ENCODE results near the gene GNAO1.

GNAO1 gene

DNA sequence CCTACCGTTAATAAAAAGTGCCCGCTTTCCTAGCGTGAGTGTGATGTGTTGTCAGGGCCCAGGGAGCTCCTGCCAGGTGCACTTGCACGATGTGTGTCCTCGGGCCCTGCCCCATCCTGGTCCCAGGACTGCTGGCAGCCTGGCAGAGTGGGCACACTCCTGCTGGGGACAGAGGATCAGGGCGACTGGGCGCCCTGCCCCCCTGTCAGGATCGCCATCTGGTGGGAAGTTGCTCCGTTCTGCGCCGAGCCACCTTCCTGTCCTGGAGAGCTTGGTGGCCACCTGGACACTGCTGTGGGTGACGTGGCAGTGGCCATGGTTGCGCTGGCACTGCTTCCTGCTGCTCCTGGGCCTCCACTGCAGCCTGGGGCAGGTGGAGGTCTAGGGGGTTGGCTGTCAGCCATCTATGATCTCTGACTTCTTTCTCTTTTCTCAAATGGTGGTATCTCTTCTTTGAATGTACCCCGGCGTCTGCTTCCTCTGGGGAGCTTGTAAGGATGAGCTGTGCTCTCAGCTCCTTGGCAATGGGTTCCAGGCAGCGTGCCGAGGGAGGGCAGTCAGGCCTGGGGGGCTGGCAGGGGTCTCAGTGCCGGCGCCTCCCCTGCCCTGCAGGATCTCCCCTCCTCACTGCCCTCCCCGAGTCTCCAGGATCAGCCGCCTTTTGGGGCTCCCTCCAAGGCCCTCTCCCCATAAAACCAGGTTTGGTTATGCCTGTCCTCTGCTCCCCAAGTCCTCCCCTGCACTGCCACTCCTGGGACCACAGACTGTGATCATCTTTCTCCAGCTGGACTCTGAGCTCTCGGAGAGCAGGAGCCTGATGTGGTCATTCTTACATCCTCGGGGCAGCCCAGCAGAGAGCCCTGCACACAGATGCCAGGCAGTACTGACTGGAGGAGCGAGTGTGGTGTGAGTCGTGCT, 157.1 kb downstream of the GNAO1 start (continued):
- no peak for TF ChIP-seq ZNF558 (tag by site-specific recombination; IDR thresholded peaks at IDR 0.05)
- TF ChIP-seq, protein P1, sequence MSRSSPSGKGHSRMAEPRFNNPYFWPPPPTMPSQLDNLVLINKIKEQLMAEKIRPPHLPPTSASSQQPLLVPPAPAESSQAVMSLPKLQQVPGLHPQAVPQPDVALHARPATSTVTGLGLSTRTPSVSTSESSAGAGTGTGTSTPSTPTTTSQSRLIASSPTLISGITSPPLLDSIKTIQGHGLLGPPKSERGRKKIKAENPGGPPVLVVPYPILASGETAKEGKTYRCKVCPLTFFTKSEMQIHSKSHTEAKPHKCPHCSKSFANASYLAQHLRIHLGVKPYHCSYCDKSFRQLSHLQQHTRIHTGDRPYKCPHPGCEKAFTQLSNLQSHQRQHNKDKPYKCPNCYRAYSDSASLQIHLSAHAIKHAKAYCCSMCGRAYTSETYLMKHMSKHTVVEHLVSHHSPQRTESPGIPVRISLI (tag by site-specific recombination; IDR thresholded peaks at IDR 0.05), result no peak
- no peak for TF ChIP-seq ZNF830 (tag by site-specific recombination; IDR thresholded peaks at IDR 0.05; ENCODE audit: low read depth)
- no peak for TF ChIP-seq ZNF560 (tag by site-specific recombination; IDR thresholded peaks at IDR 0.05; ENCODE audit: borderline replicate concordance)

DNA sequence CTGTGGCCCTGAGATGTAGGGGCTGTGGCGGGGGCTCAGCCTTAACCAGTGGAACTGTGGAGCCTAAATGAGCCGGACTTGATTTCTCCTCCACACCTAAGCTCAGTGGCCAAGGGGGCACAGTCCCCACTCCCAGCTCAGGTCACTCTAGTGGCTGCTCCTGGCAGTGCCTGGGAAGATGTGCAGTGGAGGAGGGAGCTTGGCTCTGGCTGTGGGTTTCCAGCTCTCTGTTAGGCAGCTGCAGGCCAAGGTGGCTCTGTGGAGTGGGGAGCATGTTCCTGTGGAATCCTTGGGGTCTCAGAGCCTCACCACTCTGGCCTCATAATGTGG, 157.8 kb downstream of the GNAO1 start:
- ChIA-PET POLR2A (no interaction called here), CTCF (interaction anchor here (0.7 kb wide), 1 partner anchor 90 kb away, joined by 3 read pairs; no protein-coding TSS in a partner anchor)
- Histone ChIP-seq H3K4me1 (ENCODE audit: control insufficient read depth, insufficient read depth, low read length) (no peaks in the 10 kb centered on the region), H3K36me3 (ENCODE audit: control insufficient read depth in 2 of 2, insufficient read depth in 1 of 2, low read length in 2 of 2) (no peaks in the 10 kb centered on the region), H3K4me3 (ENCODE audit: low read depth, low read length) (no peak overlapping the region), H3K27ac (ENCODE audit: extremely low read depth, low read depth, low read length) (no peak overlapping the region), H3K9me3 (ENCODE audit: control insufficient read depth, insufficient read depth, low read depth, low read length) (no peaks in the 10 kb centered on the region)
- TF ChIP-seq ZNF624 (tag by site-specific recombination; IDR thresholded peaks at IDR 0.05), result no peak
- TF ChIP-seq ZNF548 (tag by site-specific recombination; IDR thresholded peaks at IDR 0.05), result no peak
- no peak for TF ChIP-seq RBAK (tag by site-specific recombination; IDR thresholded peaks at IDR 0.05)
- no peak for TF ChIP-seq ZBTB48 (tag by site-specific recombination; IDR thresholded peaks at IDR 0.05)
- no peak for TF ChIP-seq ZNF707 (tag by site-specific recombination; IDR thresholded peaks at IDR 0.05)
- TF ChIP-seq, protein P2, sequence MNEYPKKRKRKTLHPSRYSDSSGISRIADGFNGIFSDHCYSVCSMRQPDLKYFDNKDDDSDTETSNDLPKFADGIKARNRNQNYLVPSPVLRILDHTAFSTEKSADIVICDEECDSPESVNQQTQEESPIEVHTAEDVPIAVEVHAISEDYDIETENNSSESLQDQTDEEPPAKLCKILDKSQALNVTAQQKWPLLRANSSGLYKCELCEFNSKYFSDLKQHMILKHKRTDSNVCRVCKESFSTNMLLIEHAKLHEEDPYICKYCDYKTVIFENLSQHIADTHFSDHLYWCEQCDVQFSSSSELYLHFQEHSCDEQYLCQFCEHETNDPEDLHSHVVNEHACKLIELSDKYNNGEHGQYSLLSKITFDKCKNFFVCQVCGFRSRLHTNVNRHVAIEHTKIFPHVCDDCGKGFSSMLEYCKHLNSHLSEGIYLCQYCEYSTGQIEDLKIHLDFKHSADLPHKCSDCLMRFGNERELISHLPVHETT (tag by site-specific recombination; IDR thresholded peaks at IDR 0.05), result no peak
- no peak for TF ChIP-seq ZNF660 (tag by site-specific recombination; IDR thresholded peaks at IDR 0.05)
- no peak for TF ChIP-seq ZNF830 (tag by site-specific recombination; IDR thresholded peaks at IDR 0.05; ENCODE audit: low read depth)
- TF ChIP-seq, protein P3, sequence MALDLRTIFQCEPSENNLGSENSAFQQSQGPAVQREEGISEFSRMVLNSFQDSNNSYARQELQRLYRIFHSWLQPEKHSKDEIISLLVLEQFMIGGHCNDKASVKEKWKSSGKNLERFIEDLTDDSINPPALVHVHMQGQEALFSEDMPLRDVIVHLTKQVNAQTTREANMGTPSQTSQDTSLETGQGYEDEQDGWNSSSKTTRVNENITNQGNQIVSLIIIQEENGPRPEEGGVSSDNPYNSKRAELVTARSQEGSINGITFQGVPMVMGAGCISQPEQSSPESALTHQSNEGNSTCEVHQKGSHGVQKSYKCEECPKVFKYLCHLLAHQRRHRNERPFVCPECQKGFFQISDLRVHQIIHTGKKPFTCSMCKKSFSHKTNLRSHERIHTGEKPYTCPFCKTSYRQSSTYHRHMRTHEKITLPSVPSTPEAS (tag by site-specific recombination; IDR thresholded peaks at IDR 0.05), result no peak
- TF ChIP-seq HOXC10 (CRISPR knock-in tag; IDR thresholded peaks at IDR 0.05), result no peak
- TF ChIP-seq ZNF341 (tag by site-specific recombination; IDR thresholded peaks at IDR 0.05; ENCODE audit: low read depth), result no peak
- TF ChIP-seq ZNF610 (tag by site-specific recombination; IDR thresholded peaks at IDR 0.05; ENCODE audit: borderline replicate concordance), result no peak
- no peak for TF ChIP-seq ZNF596 (tag by site-specific recombination; IDR thresholded peaks at IDR 0.05)
- no peak for TF ChIP-seq ZNF521 (tag by site-specific recombination; IDR thresholded peaks at IDR 0.05)
- TF ChIP-seq, protein P4, sequence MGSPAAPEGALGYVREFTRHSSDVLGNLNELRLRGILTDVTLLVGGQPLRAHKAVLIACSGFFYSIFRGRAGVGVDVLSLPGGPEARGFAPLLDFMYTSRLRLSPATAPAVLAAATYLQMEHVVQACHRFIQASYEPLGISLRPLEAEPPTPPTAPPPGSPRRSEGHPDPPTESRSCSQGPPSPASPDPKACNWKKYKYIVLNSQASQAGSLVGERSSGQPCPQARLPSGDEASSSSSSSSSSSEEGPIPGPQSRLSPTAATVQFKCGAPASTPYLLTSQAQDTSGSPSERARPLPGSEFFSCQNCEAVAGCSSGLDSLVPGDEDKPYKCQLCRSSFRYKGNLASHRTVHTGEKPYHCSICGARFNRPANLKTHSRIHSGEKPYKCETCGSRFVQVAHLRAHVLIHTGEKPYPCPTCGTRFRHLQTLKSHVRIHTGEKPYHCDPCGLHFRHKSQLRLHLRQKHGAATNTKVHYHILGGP (tag by site-specific recombination; IDR thresholded peaks at IDR 0.05), result no peak
- no peak for TF ChIP-seq ZNF174 (tag by site-specific recombination; IDR thresholded peaks at IDR 0.05)
- TF ChIP-seq ZNF239 (tag by site-specific recombination; IDR thresholded peaks at IDR 0.05), result no peak
- no peak for TF ChIP-seq ZBTB1 (tag by site-specific recombination; IDR thresholded peaks at IDR 0.05)

Data from HEK293 (cell line).